Upper lobe of right lung (tissue), 1 donor: ENCODE measurements around the gene GSK3B. TPM values are rescaled to one million over a fixed set of nuclear protein-coding genes. Genes with fewer than 3 reads are reported as not detected.

ENCODE experiments used
- ATAC-seq: fragments of 200-7000 bp; cut with Tn5 transposase; one replicate; pipeline ENCODE4 v1.9.1; 2020; ENCODE audit warnings: mild to moderate bottlenecking, moderate library complexity
- DNase-seq: peaks from one replicate; pipeline ENCODE4 v3.0.0-alpha.2; 2020
- H3K27ac ChIP-seq: fragments of 200-600 bp; one replicate; pipeline ENCODE4 v1.8.0; 2022
- H3K27me3 ChIP-seq: fragments of 200-600 bp; one replicate; pipeline ENCODE4 v1.8.0; 2022; ENCODE audit warnings: mild to moderate bottlenecking
- H3K36me3 ChIP-seq: fragments of 200-600 bp; one replicate; pipeline ENCODE4 v1.8.0; 2022
- H3K4me1 ChIP-seq: fragments of 200-600 bp; one replicate; pipeline ENCODE4 v1.8.0; 2022
- H3K4me3 ChIP-seq: fragments of 200-600 bp; one replicate; pipeline ENCODE4 v1.8.0; 2022; ENCODE audit warnings: mild to moderate bottlenecking
- H3K9me3 ChIP-seq: fragments of 200-600 bp; one replicate; pipeline ENCODE4 v1.8.0; 2022
- CTCF ChIP-seq: fragments of 200-600 bp; IDR thresholded peaks from one replicate; pipeline ENCODE4 v1.8.0; 2022; ENCODE audit warnings: antibody characterized with exemption
- intact Hi-C: fragments of 100-400 bp; cut with DNase I; formaldehyde crosslinking; loops from one replicate; pipeline ENCODE4 v1.11.0; 2022
- total RNA-seq: library from RNA; stranded (reverse); fragmentation: NEBNext Ultra II Directional; extraction: Animal tissue kit (Norgen Biotek cat#: 25700); gene quantifications from one replicate; pipeline ENCODE4 v1.2.1, GENCODE V29; 2021
- donor health status: DM: no; HTN: yes; CAD: no; lungs with severe emphysema.

GSK3B gene
- total RNA-seq, 1 donor from 2014 or later = 55.2 TPM

- TF ChIP-seq CTCF = no peak
Measured at GRCh38 chr3:120103276-120103675, 9.0 kb upstream of the GSK3B start.

GRCh38 chr3:120102674-120103073 is 8.4 kb upstream of the GSK3B start:
- H3K4me3 ChIP-seq = no peak overlapping the region
- ATAC-seq (peak; percentile 58), DNase-seq (no peak)
- H3K27me3 ChIP-seq = no peaks in the 10 kb centered on the region
- H3K27ac ChIP-seq = no peak overlapping the region
- H3K9me3 ChIP-seq = no peaks in the 10 kb centered on the region
- H3K4me1 ChIP-seq = no peaks in the 10 kb centered on the region
- H3K36me3 ChIP-seq = no peaks in the 10 kb centered on the region
- intact Hi-C loops = no loop called here
- no peak for TF ChIP-seq CTCF

More at GRCh38 chr3:120103276-120103675, 9.0 kb upstream of the GSK3B start:
- Histone ChIP-seq H3K4me1 (no peaks in the 10 kb centered on the region), H3K4me3 (no peak overlapping the region), H3K27ac (no peak overlapping the region), H3K27me3 (no peaks in the 10 kb centered on the region), H3K36me3 (no peaks in the 10 kb centered on the region), H3K9me3 (no peaks in the 10 kb centered on the region)
- no peak for DNase-seq
- ATAC-seq = no peak
- intact Hi-C loops = no loop called here

GRCh38 chr3:120102232-120102631 is 8.0 kb upstream of the GSK3B start:
- DNase-seq = no peak
- no peak for ATAC-seq
- Histone ChIP-seq H3K9me3 (no peaks in the 10 kb centered on the region), H3K27ac (no peak overlapping the region), H3K36me3 (no peaks in the 10 kb centered on the region), H3K4me1 (no peaks in the 10 kb centered on the region), H3K4me3 (no peak overlapping the region), H3K27me3 (no peaks in the 10 kb centered on the region)
- intact Hi-C loops = no loop called here
- no peak for TF ChIP-seq CTCF

GRCh38 chr3:120101624-120102023 is 7.4 kb upstream of the GSK3B start:
- TF ChIP-seq CTCF = no peak
- Histone ChIP-seq H3K4me3 (no peak overlapping the region), H3K9me3 (no peaks in the 10 kb centered on the region), H3K27ac (no peak overlapping the region), H3K36me3 (no peaks in the 10 kb centered on the region), H3K27me3 (no peaks in the 10 kb centered on the region), H3K4me1 (peaks cover 4% of the 10 kb centered on the region)
- DNase-seq (no peak), ATAC-seq (no peak)
- intact Hi-C loops = no loop called here

- no peak for DNase-seq
- no peaks in the 10 kb centered on the region for H3K36me3 ChIP-seq
- no peak overlapping the region for H3K27ac ChIP-seq
- H3K4me1 ChIP-seq = peaks cover 11% of the 10 kb centered on the region
- intact Hi-C loops = no loop called here
- ATAC-seq = no peak
- TF ChIP-seq CTCF = no peak
- H3K9me3 ChIP-seq = no peaks in the 10 kb centered on the region
- H3K4me3 ChIP-seq = no peak overlapping the region
- H3K27me3 ChIP-seq = no peaks in the 10 kb centered on the region
Measured at GRCh38 chr3:120100711-120101110, 6.5 kb upstream of the GSK3B start.

- no peaks in the 10 kb centered on the region for H3K36me3 ChIP-seq
- DNase-seq (no peak), ATAC-seq (no peak)
- H3K27ac ChIP-seq = no peak overlapping the region
- H3K4me1 ChIP-seq = peaks cover 11% of the 10 kb centered on the region
- no peaks in the 10 kb centered on the region for H3K9me3 ChIP-seq
- no peak overlapping the region for H3K4me3 ChIP-seq
- intact Hi-C loops = no loop called here
- no peak for TF ChIP-seq CTCF
- no peaks in the 10 kb centered on the region for H3K27me3 ChIP-seq
Measured at GRCh38 chr3:120098710-120099109, 4.5 kb upstream of the GSK3B start.
